Embryonic facial prominence (tissue), 1 donor: ENCODE data around the gene MAP1LC3A.

Experiments used
- DNase-seq: peaks from one replicate; pipeline ENCODE4 v3.0.0-alpha.2; 2016; ENCODE audit errors: extremely low spot score

The MAP1LC3A gene

DNA sequence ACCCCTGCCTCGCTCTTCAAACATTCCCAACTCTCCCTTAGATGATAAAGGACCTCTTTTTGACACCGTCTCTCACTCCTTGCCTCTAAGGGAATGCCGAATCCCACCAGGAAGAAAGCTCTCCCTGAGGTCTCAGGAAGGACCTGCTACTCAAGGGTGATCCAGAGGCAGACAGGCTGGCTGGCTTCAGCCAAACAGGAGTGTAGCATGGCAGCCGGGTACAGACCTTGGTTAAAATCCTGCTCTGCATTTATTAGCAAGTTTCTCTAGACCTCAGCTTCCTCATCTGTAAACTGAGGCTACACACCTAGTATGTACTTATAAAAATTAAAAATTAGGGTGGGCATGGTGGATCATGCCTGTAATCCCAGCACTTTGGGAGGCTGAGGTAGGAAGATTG, 17.2 kb downstream of the MAP1LC3A start:
- no peak for DNase-seq

DNA sequence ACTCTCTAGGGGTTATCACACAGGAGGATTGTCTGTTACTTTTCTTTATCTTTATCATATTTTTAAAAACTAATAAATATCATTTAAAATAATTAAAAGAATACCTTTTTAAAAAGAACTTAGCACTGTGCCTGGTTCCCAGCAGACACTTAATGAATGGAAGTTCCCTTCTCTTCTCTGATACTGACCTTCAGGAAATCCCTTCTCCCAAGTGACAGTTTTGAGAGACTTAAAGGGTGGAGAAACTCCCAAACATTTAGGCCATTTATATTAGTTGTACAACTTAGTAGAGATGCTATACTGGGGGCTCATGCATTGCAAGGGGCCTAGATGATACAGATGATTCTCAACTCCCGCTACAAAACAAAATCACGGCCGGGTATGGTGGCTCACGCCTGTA, 18.5 kb downstream of the MAP1LC3A start:
- DNase-seq = no peak

DNA sequence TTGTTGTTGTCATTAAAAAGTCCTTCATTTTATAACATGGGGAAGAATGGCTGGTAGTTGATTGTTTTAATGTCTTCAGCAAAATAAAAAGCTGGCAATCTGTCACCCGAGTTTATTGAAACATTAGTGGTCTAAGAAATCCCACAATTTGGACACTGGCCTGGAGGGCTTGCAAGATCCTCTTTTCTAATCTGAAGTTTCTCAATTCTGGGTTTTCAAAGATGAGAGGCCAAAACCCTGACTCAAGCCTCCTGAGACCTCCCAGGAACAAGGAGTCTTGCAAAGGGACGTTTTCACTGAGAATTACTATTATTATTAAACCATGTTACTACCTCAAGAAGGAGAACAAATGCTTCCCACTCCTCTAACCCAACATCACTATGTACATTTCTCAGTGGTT, 19.5 kb downstream of the MAP1LC3A start:
- no peak for DNase-seq

GRCh38 chr20:34578521-34578920, 20.0 kb downstream of the MAP1LC3A start:
- DNase-seq = no peak

- DNase-seq = no peak
Observed at GRCh38 chr20:34579191-34579978, 20.9 kb downstream of the MAP1LC3A start.

DNA sequence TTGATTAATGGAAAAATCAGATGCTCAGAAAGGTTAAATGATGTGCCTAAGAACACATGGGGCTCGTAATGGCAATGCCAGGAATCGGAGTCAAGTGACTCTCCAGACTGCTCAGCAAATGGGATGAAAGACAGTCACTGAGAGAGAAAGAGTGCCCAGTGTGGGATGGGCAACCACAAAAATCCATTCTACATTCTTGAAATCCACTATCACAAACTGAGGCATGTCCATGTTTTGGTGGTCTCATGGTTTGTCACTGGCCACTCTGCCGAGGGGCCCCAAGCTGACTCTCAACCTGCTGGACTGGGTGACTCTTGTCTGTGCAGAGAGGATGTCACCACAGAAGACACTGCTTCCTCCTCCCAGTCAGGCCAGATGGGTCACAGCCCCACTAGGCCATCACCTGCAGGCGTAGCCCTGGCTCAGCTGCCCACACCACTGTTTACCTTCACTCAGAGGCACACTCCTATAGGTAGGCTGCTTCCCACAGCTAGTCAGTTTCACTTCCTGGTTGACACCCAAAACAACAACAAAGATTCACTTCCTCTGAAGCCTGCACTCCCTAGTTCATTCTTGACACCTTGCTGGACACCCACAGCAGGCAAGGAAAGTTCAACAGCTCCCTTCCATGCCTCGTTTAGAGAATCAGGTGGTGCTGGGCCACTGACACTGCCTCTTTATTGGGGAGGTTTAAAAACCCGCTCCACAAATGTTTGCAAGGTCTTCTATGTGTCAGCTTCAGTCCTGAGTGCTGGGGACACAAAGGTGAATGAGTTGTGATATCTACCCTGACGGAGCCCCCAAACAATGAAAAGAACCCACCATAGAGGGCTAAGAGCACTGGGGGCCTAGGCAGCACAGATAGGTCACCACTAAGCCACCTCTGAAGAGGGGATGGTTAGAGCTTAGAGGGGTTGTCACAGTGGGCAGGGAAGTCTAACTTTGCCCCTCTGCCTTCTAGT, 21.7 kb downstream of the MAP1LC3A start:
- no peak for DNase-seq

DNA sequence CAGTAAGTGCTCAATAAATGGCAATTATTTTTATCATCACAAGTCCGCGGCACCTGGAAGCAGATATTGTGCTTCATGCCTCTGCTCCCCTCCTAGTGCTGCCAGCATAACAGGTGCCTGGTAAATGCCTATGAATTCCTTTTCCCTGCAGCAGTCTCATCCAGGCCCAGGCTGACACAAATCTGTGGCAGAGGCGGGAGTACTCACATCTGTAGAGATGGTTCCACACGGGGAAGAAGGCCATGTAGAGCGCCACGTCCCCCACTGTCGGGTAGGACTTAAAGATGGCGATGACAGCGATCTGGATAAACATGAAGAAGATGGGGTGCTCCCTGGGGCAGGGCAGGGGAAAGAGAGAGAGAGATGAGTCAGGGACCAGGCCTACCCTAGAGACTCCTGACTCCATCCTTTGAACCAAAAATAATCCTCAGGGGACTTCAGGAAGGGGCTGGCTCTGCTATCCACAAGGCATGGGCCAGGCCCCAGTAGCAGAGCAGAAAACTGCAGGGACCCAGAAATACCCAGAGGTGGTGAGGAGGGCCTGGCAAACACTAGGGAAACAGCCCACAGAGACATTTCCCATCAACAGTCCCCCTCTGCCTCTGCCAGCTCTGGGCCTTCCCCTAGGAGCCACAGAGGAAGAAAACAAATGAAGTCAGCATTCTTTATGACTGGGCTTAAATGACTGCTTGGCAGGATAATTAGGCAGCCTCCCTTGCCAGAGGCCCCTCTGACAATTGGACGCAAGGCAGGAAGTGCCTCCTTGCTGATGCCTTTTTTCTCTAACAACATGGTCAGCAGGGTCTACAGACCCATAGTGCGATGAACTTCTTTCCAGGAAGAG, 23.0 kb downstream of the MAP1LC3A start:
- no peak for DNase-seq

DNA sequence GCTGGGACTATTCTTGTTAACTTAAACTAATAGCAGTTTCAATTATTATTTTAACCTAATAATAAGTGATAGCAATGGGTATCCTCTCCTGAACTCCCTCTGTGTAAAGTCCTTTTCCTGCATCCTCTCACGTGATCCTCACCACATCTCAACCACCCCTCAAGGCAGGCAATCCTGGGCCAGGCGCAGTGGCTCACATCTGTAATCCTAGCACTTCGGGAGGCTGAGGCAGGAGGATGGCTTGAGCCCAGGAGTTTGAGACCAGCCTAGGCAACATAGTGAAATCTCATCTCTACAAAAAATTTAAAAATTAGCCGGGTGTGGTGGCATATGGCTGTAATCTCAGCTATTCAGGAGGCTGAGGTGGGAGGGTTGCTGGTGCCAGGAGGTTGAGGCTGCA, 23.7 kb downstream of the MAP1LC3A start:
- no peak for DNase-seq

DNA sequence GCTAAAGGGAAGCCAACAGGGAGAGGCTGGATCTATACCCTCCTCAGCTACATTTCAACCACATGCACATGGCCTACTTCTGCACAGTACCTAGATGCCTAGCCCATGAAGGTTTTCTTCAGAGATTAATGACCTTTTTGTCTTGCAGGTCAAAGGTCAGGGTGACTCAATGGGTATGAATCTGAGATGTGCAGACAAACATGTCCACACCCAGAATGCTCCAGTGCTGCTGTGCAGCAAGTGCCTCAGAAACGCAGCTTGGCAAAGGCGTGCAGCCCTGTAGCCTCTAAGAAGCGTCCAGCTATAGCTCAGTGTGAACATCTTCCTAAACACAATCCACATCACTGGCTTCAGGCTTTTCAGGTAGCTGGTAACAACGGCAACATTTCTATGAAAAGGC, 24.4 kb downstream of the MAP1LC3A start:
- DNase-seq = no peak

DNA sequence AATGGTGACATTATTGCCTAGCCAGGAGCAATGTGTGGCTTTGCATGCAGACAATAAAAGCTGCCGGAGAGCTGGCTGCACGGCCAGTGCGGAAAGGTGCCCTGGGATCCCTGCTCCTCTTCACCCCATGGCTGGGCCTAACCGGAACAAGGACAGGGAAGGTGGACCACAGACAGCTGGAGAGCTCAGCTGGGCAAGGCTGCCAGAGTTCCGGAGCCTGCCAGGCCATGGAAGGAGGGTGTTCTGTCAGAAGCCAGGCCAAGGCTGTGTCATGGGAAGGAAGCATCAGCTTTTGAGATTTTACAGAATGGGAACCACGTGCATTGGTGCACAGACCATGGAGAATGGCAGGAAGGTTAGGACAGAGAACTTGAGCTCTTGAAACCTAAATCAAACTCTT, 25.0 kb downstream of the MAP1LC3A start:
- no peak for DNase-seq

DNA sequence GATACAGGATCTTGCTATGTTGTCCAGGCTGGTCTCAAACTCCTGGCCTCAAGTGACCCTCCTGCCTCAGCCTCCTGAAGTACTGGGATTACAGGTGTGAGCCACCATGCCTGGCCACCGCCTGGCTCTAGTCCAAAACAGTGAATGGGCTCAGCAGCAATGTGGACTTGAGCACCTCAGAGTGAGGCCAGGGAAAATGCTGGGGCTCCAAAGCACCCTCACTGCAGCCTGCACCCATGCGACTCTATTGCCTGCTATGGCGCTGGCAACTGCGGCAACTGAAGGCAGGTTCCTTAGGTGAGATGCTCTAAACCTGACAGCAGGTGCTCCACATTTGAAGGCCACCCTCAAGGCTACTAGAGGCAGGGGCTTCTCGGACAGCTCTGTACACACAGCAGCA, 26.5 kb downstream of the MAP1LC3A start:
- DNase-seq = no peak

GRCh38 chr20:34586488-34587163, 28.1 kb downstream of the MAP1LC3A start:
- DNase-seq = no peak

DNA sequence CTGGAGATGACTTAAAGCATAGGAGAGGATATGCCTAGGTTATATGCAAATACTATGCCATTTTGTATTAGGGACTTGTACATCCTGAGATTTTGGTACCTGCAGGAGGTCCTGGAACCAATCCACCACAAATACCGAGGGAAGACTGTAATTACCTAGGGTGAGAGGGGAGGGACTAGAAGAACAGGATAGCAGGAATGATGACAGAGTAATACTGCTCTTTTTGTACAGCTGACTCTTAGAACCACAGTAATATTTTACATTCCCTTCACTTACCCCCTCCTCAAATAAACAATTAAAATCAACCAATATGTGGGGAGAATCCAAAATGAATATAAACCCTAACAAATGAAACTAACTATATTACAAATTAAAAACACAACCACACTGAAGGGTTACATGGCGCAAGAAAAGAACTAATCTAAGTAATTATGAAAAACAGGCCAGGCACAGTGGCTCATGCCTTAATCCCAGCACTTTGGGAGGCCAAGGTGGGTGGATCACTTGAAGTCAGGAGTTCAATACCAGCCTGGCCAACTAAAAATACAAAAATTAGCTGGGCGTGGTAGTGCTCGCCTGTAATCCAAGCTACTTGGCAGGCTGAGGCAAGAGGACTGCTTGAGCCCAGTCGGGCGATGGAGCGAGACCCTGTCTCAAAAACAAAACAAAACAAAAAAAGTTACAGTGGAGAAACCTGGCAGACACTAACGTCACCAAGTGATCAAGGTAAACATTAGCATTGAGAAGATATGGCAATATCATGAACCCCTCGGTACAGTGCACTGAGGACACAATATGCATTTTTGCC, 37.1 kb downstream of the MAP1LC3A start:
- DNase-seq = no peak

DNA sequence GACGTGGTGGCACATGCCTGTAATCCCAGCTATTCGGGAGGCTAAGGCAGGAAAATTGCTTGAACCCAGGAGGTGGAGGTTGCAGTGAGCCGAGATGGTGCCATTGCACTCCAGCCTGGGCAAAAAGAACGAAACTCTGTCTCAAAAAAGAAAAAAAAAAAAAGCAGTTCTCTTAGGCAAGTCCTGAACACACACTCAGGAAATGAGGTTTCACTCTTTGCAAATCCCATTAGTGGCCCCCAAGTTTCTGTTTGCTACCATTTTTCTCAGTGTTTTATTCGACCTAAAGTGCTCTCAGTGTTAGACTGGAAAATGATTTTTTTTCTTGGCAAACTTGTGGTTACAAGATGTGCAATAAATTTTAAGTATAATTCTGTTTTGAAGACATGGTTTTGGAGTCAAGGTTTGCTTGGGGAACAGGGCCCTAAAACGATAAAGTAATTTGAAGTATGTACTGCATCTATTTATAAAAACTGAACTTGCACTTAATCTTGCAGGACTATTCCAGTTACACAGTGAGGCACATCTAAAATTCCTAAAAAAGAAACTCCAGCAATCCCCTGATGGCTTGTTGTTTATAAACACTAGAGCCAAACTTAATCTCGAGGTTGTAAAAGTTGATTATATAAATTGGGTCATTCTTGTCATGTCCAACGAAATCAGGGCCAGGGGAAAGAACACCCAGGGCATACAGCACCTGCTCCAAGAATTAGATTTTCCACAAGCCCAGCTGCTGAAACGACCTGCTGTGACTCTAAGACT, 42.6 kb downstream of the MAP1LC3A start:
- DNase-seq = no peak

DNA sequence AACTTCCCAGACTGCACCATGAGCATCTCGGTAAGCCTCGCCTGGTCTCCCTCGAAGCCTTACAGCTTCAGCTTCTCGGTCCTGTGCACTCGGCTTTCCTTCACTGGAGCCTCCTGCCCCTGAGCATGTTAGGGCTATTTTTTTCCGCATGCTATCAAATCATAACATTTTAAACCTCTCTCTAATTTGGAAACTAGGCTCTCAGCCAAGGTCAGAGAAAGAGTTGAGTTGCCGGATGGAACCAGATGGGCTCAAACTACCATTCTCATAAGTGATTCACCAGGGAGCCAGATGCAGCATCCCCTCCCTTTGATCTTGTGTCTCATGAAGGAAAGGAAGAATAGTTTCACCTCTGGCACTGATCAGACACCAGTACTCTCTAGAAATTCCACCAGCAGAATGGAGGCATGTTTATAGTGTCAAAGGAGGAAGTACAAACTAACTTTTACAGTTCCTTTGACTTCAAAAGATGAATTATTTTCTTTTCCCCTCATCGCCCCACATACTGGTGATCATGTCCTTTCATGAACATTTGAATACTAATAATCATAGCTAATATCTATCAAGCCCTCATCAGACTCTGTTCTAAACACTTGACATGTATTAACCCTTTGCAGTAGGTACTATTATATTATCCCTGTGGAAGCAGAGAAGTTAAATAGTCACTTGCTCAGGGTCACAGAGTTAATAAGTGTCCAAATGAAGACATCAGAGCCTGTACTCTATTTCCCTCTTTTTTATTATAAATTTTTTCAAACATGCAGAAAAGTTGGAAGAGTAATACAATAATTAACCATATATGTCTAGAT, 46.7 kb downstream of the MAP1LC3A start:
- DNase-seq = no peak

- DNase-seq = no peak
Observed at GRCh38 chr20:34607066-34607465, 48.5 kb downstream of the MAP1LC3A start.
